Stimulated activated CD8-positive, alpha-beta memory T cell treated with anti-CD3 and anti-CD28 coated beads, Interleukin-12 subunit alpha, Interleukin-12 subunit beta, amount 100 ng/mL, for 24 hours (primary cell): ENCODE measurements around the gene TTYH1.

ENCODE experiments used
- DNase-seq: peaks from one replicate; pipeline ENCODE4 v3.0.0-alpha.2; 2020; ENCODE audit errors: extremely low read depth

TTYH1 gene

DNA sequence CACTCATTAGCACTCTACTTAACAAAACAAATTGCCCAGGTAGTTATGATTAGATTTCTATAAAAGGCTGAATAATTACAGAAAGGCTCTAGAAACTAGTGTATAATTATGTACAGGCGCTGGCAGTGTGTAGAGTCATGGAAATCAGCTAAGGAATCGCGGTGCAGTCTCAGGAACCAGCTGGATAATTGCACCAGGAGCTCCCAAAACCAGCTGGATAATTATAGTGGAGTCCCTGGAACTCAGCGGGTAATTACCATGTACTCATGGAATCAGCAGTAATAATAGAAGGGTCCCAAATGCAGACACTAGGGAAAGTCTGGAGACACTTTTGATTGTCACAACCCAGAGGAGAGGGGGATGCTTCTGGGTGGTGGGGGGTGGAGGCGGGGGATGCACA lies 23.2 kb upstream of the TTYH1 start:
- DNase-seq = no peak

GRCh38 chr19:54393381-54393780 lies 21.9 kb upstream of the TTYH1 start:
- DNase-seq = no peak

GRCh38 chr19:54395685-54396084 lies 19.6 kb upstream of the TTYH1 start:
- no peak for DNase-seq

GRCh38 chr19:54399189-54399588 lies 16.1 kb upstream of the TTYH1 start:
- DNase-seq = no peak

DNA sequence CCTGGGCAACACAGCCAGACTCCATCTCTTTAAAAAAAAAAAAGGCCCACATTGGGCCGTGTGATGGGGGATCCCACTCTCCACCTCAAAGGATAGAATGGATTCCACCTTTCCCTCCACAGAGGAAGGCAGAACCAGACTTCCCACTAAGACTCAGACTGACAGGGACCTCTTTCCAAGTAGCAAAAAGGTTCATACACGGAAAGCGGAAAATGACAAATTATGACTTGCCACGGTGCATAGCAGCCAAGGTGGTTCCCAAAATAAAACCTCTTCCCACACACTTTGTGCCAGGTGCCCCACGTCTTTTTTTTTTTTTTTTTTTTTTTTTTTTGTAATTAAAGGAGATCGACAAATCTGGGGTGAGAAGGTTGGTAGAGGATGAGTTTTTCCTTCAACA lies 14.4 kb upstream of the TTYH1 start:
- DNase-seq = no peak

GRCh38 chr19:54403054-54403453 lies 12.2 kb upstream of the TTYH1 start:
- no peak for DNase-seq

- no peak for DNase-seq
Observed at GRCh38 chr19:54405628-54406027, 9.6 kb upstream of the TTYH1 start.

DNA sequence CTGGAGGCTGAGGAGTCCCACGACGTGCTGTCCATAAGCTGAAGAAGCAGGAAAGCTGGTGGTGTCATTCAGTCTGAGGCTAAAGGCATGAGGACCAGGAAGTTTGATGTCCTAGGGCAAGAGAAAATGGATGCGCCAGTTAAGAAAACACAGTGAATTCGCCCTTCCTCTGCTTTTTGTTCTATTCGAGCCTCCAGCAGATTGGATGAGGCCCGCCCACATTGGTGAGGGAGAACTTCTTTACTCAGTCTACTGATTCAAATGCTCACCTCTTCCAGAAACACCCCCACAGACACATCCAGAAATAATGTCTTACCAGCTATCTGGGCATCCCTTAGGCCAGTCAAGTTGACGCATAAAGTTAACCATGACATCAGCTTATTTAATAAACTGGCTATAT lies 7.5 kb upstream of the TTYH1 start:
- no peak for DNase-seq

- DNase-seq = no peak
Observed at GRCh38 chr19:54408456-54409026, 6.7 kb upstream of the TTYH1 start.

DNA sequence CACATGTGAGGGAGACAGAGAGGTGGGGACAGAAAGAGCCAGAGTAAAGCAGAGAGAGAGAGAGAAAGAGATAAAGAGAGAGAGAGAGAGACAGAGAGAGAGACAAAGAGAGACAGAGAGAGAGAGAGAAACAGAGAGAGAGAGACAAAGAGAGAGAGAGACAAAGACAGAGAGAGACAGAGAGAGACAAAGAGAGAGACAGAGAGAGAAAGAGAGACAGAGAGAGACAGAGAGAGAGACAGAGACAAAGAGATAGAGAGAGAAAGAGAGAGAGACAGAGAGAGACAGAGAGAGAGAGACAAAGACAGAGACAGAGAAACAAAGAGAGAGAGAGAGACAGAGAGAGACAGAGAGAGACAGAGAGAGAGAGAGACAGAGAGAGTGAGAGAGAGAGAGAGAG lies 4.2 kb upstream of the TTYH1 start:
- no peak for DNase-seq

DNA sequence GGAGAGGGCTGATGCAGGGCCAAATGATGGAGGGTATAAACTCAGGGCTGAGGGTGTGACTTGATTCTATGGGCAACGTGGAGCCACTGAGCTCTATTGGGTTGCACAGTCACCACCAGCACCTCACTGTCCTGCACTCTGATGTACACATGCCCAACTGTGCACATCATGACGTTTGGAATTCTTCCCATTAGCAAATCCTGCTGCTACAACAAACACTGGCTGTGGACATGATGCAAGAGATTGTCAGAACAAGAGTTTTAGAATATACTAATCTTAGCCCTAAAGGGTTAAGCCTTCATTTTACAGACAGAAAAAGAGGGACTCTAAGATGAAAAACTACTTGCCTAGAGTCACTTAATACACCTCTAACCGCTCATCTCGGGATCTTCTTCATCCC lies 2.4 kb upstream of the TTYH1 start:
- DNase-seq = no peak

DNA sequence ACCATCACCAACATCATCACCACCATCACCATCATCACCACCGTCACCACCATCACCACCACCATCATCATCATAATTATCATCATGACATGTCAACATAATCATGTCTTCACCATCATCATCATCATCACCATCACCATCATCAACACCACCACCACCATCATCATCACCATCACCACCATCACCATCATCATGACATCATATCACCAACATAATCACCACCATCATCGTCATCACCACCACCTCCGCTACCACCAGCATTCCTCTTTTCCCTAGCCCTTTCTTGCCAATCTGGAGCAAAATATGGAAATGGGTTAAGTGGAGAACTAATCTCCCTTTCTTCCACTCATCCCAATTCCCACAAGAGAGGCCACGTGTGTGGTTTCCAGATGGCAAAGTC lies 1.1 kb upstream of the TTYH1 start:
- no peak for DNase-seq

DNA sequence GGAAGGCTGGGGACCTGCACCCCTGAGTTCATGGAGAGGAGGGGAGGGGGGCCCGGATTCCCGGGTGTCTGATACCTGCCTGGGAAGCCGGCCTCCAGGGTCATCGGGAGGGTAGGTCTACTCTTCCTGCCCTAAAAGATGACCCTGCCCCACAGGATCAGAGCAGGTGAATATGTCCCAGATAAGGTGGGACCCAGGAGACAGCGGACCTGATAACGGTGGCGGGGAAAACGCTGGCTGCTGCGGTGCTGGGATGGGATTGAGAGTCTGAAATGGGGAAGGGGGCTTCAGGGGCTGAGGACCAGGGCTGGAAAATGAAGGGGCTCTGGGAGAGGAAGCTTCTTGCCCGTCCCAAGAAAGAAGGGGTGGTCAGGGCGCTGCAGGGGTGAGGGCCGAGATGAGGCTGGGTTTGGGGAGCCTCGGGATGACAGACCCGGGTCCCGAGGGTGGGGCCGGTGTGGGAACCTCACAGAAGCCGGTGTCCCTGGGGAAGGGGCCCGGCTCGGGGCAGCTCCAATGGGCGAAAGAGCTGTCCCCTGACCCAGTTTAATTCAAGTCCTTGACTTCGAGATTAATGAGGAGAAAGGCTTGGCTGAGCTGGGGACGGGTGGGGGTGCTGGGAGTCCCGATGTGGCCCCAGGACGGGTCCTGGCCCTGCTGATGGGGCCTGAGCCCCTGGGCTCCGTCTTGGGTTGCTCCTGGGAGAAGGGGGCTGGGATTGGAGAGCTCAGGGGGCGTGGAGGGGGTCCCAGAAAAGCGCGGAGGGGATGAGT lies 823 bp downstream of the TTYH1 start:
- DNase-seq = no peak

DNA sequence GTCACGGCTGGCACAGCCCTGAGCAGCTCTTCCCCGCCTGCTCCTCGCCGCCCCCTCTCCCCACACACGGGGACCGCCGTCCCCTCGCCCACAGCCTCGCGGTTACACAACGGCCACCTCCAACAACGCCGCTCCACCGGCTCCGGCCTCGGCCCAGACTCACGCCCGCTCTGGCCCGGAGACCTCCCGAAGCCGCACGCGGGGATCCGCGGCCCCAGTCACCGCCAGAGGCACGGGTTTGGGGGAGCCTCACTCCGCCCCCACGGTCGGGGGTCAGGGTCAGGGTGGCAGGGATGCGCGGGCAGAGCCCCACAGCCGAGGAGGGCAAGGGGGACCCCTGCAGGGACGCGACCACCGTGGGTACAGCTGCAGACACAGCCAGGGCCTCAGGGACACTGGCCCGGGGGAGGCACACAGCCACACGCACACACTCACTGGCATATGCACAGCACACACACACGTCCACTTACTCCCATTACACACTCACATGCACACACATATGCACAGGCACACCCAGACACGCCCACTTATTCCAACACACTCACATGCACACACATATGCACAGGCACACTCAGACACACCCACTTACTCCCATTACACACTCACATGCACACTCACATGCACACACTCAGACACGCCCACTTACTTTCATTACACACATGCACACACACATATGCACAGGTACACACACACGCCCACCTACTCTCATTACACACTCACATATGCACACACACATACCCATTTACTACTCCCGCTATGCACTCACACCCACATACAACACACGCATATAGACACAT lies 1.6 kb downstream of the TTYH1 start:
- DNase-seq = no peak

GRCh38 chr19:54418030-54418929 lies 3.0 kb downstream of the TTYH1 start:
- DNase-seq = no peak

GRCh38 chr19:54418930-54419800 lies 3.9 kb downstream of the TTYH1 start:
- no peak for DNase-seq

DNA sequence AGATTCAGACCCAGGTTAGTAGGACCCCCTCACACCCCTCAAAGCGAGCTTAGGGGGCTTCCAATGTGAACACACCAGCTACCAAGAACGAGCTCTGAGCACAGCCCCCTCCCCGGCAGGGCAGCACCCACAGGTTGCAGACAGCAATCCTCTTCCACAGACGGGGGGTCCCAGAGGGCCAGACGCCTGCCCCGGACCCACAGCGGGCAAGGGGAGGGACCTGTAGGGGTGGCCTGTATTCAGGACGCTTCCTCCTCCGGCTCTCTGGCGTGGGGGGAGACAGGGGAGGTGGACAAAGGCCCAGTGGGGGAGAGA lies 4.8 kb downstream of the TTYH1 start:
- DNase-seq = no peak

DNA sequence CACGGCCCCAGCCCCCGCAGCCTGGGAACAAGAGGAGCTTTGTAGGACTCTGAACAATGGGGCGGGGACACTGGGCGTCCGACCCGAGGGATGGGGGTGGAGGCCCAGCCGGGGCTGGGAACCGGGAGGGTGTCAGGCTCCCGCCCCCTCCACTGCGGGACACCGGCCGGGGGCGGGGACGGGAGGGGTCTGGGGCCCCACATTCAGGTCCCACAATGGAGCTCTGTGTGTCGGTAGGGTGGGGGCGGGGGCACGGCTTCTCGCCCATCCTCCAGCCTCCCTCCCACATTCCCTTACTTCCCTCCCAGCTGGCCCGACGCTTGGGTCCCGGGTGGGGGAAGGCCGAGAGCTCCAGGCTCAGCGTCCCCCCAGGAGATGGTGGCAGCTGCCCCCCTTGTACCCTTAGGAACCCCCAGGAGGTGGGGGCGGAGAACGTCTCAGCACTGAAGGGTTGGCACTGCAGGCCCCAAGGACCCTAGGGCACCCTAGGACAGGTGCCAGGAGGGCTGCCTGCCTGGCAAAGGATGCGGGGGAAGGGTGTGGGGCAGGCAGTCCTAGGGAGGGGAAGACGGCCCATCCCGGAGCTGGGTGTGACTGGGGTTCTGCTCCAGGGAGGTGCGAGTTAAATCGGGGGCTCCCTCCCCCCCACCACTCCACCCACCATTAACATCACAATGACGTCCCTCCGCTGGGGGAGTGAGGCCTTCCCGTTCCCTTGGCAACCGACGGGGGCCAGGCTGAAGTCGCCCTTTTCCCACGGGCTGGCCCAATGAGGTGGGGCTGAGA lies 5.3 kb downstream of the TTYH1 start:
- DNase-seq = no peak

GRCh38 chr19:54421169-54421516 lies 5.9 kb downstream of the TTYH1 start:
- DNase-seq = no peak

GRCh38 chr19:54421521-54421920 lies 6.3 kb downstream of the TTYH1 start:
- no peak for DNase-seq
